ENCODE results near the gene RREB1.
A peak's percentile ranks its signal among the peaks of the same experiment; 100 is the strongest.

Gene RREB1

GRCh38 chr6:7100072-7100752 is 7.5 kb upstream of the RREB1 start:
- no peak for DNase-seq (ENCODE audit: low read depth in 2 of 2)

DNA sequence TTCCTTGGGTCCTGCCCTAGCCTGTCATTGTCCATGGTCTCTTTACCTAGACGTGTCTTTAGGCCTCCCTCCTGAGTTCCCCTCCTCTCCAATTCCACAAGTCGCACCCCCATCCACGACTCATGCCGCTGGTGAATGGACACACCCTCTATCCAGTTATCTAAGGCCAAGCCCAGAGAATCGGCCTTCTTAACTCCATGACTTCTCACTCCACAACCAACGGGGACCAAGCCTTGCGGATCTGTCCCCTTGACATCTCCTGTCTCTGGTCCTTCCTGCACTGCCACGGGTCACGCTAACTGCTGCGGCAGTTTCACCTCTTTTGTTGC is 7.0 kb upstream of the RREB1 start:
- no peak for DNase-seq (ENCODE audit: low read depth in 2 of 2)

DNA sequence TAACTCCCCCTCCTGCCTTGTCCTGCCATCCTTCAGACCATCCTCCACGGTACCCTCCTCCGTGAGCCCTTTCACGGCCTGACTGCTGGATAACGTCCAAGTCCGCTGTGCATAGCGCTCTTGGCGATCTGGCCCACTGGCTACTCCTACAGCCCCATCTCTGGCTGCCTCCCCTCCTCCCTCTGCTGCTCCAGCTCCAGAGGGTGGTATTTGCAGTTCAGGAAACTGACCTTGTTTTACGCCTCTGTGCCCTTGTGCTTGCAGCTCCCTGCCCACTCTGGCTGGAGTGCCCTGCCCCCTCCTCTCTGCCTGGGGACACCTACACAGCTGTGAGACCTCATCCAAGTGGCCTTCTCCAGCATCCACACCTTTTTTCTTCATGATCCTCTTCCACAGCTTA is 6.5 kb upstream of the RREB1 start:
- DNase-seq (ENCODE audit: low read depth in 2 of 2) = no peak

- no peak for DNase-seq (ENCODE audit: low read depth in 2 of 2)
Observed at GRCh38 chr6:7104752-7105151, 3.0 kb upstream of the RREB1 start.

GRCh38 chr6:7106215-7106751 is 1.5 kb upstream of the RREB1 start:
- no peak for DNase-seq (ENCODE audit: low read depth in 2 of 2)

- DNase-seq (ENCODE audit: low read depth in 2 of 2) = peak in 1 of 2 donors; percentile 58
Observed at GRCh38 chr6:7106752-7107577, 796 bp upstream of the RREB1 start.

- peak in 1 of 2 donors; percentile 14 for DNase-seq (ENCODE audit: low read depth in 2 of 2)
Observed at GRCh38 chr6:7108196-7108963, 619 bp downstream of the RREB1 start.

DNA sequence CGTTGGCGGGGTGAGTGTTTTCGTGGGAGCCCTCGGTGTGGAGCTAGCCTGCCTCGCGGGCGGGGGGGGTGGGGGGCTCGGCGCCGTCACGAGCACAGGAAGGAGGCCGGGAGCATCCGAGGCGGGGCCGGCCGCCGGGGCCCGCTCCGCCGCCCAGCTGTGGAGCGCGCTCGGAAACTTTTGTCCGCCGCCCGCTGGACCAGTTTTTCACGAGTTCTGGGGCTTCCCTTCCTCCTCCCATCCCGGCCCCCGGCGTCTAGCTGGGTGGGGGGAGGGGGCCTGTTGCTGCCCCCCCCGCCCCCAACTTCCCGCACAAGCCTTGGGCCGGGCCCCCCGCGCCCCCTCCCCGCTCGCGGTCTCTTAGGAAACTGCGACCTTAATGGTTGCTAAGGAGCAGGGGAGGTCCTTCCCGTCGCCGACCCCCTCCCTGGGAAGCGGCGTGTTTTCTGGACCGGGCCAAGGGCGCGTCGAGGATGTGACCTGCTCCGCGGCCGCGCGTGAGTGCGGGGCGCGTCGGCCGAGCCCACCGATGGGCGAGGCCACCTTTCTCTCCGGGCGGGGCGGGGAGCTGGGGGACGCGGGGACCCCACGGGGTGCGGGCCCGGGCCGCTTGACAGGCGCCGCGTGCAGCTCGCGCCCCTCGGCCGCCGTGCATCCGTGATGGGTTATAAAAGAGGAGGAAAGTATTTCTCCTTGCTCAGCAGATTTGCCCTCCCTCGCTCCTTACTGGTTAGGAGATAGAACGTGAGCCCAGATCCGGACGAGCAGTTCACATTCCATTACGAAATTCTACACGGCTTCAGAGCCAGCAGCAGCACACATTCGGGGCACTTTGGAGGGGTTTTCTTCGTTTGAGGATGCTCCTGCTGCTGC is 1.4 kb downstream of the RREB1 start:
- DNase-seq (ENCODE audit: low read depth in 2 of 2) = peak in 1 of 2 donors; percentile 11

DNA sequence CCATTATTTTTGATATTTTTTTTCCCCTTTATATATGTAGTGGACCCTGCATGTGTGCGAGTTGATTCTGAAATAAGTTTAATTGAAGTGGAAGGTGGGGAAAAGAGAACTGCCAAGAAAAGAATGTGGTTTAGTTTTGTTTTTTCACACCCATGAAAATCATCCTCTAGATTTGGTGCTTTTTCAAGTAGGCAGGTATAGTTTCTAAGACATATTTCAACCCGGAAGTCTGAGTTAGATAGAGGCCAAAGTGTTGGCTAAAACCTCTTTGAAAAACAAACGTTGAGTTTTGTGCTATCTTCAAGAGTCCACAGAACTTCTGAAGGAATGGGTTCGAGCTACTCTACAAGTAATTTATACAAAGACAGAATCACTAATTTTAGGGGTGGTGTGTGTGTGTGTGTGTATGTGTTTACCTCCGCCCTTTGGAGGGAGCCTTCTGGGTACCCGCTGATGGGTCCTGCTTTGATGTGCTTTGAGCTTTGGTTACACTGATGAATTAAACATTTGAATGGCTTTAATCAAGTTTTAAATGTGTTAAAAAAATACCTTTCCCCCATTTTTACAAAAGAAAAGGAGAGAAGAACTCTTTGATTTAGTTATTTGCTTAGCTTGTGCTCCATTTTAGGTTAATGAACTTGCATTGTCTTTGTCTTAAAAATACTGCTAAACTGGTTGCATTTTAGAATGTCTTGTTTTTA is 2.5 kb downstream of the RREB1 start:
- no peak for DNase-seq (ENCODE audit: low read depth in 2 of 2)

DNA sequence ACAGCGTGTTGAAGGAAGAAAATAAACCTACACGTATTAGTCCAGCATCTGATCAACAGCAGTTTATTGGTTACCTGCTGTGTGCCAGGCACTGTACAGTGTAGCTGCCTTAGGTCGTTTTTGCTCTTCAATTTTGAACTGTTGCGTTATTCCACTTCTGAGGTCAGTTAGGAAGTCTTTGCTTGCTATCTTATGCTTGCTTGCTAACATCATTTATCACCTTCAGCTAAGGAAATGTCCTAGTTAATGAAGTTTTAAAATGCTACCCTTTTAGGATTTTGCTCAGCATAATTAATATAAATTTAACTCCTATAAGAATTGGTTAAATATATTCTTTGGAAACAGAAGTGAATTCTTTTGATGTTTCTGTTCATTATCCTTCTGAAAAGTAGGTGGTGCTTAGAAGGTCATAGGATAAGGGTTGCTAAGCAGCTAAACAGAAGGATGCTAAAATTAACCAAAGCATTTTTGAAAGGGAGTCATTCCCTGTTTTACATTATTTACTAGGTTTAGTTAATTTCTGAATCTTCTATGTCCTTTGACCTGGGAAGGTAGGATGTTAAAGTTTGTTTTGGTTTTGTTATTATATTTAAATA is 3.4 kb downstream of the RREB1 start:
- no peak for DNase-seq (ENCODE audit: low read depth in 2 of 2)

GRCh38 chr6:7112171-7112570 is 4.4 kb downstream of the RREB1 start:
- DNase-seq (ENCODE audit: low read depth in 2 of 2) = no peak

- DNase-seq (ENCODE audit: low read depth in 2 of 2) = no peak
Observed at GRCh38 chr6:7112741-7113313, 5.1 kb downstream of the RREB1 start.

- DNase-seq (ENCODE audit: low read depth in 2 of 2) = no peak
Observed at GRCh38 chr6:7114744-7115458, 7.1 kb downstream of the RREB1 start.

GRCh38 chr6:7115543-7116231 is 7.9 kb downstream of the RREB1 start:
- DNase-seq (ENCODE audit: low read depth in 2 of 2) = no peak

DNA sequence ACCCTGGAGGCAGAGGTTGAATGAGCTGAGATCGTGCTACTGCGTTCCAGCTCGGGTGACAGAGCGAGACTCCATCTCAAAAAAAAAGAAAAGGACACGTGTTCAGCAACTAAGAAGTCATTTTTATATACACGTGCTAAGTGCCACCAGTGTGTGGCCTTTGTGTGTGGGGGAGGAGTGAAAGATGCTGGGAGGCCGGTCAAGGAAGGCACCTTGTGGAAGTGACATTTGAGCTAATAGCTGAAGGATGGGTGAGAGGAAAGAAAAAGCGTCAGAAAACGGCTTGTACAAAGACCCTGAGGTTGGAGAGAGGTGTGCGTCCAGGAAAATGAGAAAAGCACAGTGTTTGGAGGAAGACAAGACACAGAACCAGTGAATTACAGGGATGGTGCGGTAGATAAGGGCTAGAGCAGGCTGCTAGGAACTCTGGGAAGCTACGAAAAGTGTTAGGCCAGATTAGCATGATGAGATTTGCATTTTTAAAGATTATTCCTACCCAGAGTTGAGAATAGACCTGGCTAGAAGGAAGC is 11.6 kb downstream of the RREB1 start:
- DNase-seq (ENCODE audit: low read depth in 2 of 2) = no peak

GRCh38 chr6:7121700-7122241 is 14.0 kb downstream of the RREB1 start:
- DNase-seq (ENCODE audit: low read depth in 2 of 2) = no peak

GRCh38 chr6:7122684-7123083 is 14.9 kb downstream of the RREB1 start:
- DNase-seq (ENCODE audit: low read depth in 2 of 2) = no peak

DNA sequence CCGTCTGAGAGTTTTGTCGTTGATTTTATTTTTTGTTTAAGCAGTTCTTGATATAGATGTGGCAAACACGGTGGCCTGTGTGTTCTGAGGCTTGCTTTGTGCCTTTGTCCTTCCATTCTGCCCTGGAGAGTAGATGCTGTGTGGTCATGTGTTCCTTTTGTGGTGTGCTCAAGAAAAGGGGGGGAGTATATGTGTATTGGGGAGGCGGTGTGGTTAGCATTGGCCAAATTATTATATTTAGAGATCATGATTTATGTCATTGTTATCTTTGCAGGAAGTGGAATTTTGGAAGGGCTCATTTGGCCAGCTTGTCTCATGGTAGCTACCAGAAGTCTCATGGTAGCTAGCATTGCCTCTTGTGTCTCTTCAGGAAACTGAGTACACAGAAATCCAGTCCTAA is 16.4 kb downstream of the RREB1 start:
- DNase-seq (ENCODE audit: low read depth in 2 of 2) = no peak

Data from activated CD8-positive, alpha-beta memory T cell treated with anti-CD3 and anti-CD28 coated beads for 4 hours (primary cell).